Measurements from ENCODE around the gene GPR25.

DNA sequence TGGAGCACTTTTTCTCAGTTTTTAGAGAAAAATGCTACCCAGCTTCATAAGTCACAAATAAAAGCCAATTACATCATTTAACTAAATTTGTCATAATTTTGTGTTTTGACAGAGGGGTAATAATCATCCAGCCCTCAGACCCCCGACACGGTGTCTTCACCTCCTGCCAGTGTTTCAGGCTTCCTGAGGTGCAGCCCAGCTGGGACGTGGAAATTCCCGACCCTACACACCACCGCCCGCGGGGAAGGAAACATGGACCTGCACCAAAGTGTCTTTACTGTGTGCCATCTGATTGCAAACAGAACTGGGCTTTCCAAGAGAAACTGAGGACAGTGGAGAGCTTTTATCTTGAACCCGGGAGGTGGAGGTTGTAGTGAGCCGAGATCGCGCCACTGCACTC lies 14.3 kb downstream of the GPR25 start:
- no peak for TF ChIP-seq POLR2AphosphoS5 (IDR thresholded peaks at IDR 0.05; ENCODE audit: low read depth, low read length)
- TF ChIP-seq POLR2A (IDR thresholded peaks at IDR 0.05; ENCODE audit: low read depth, low read length), result no peak
- no peak for TF ChIP-seq TAF1 (IDR thresholded peaks at IDR 0.05; ENCODE audit: low read depth, low read length)
- no peak for TF ChIP-seq PAX5 (IDR thresholded peaks at IDR 0.05; ENCODE audit: insufficient read depth, low read length, severe bottlenecking)
- no peak for TF ChIP-seq SPI1 (IDR thresholded peaks at IDR 0.05; ENCODE audit: low read depth, low read length)
- TF ChIP-seq POU2F2 (IDR thresholded peaks at IDR 0.05; ENCODE audit: low read depth, low read length), result no peak
